B cell (primary cell): ENCODE data around the gene MAPKAPK5. TPM values are rescaled to one million over a fixed set of nuclear protein-coding genes. Genes with fewer than 3 reads are reported as not detected.
"Not testable (repeated sequence)": the region's sequence is repeated elsewhere in the genome, so short reads cannot be mapped to it uniquely, and the experiment has no call there.

Experiments
- ATAC-seq: fragments of 200-7000 bp; cut with Tn5 transposase; one replicate; pipeline ENCODE4 v1.10.0; 2021; ENCODE audit warnings: low read depth, mild to moderate bottlenecking, moderate number of reproducible peaks, moderate library complexity
- CTCF ChIA-PET: fragments of 350-600 bp; sonication (Branson Sonifier 250); formaldehyde crosslinking; loops from one replicate; lab custom pipeline; 2021; ENCODE audit warnings: antibody characterized with exemption, inconsistent platforms; lab: Charles Lee
- POLR2A ChIA-PET: fragments of 350-600 bp; sonication (Branson Sonifier 250); formaldehyde crosslinking; loops from one replicate; lab custom pipeline; 2021; ENCODE audit warnings: antibody characterized with exemption; lab: Charles Lee
- DNase-seq: peaks from one replicate; pipeline ENCODE4 v3.0.0; 2013
- H2AFZ ChIP-seq: 2 replicates; pipeline ENCODE4 v1.6.1; 2012; ENCODE audit warnings: mild to moderate bottlenecking, low read depth, low read length; ENCODE audit not compliant: insufficient read depth, poor library complexity, severe bottlenecking
- H3K27ac ChIP-seq, 2 donors: 1 replicate in 1 of 2; 2 replicates in 1 of 2; pipeline ENCODE4 v1.5.1; 2012 to 2013; ENCODE audit warnings: low read length in 2 of 2, mild to moderate bottlenecking in 2 of 2, moderate library complexity in 1 of 2
- H3K27me3 ChIP-seq, 4 experiments: fragments of 200-600 bp in 1 of 4; sonication (generic) in 1 of 4; replicated peaks in 1 of 4; 1 replicate in 2 of 4; 2 replicates in 2 of 4; pipeline versions ENCODE4 v1.6.1 to v1.7.0; 2013 to 2016; ENCODE audit warnings: low read length in 3 of 4, mild to moderate bottlenecking in 2 of 4, mixed read lengths in 1 of 4, moderate library complexity in 1 of 4; ENCODE audit not compliant: insufficient read depth in 4 of 4, control insufficient read depth in 3 of 4; ENCODE audit errors: control extremely low read depth in 1 of 4
- H3K36me3 ChIP-seq, 2 experiments: replicated peaks in 1 of 2; 1 replicate in 1 of 2; 2 replicates in 1 of 2; pipeline versions ENCODE4 v1.6.1 to v1.7.1; 2013; ENCODE audit warnings: low read length in 1 of 2; ENCODE audit not compliant: insufficient read depth in 2 of 2, control insufficient read depth in 1 of 2; ENCODE audit errors: control extremely low read depth in 1 of 2, extremely low read depth in 1 of 2
- H3K4me1 ChIP-seq, 2 donors: fragments of 200-600 bp in 1 of 2; sonication (generic) in 1 of 2; 1 replicate in 1 of 2; 2 replicates in 1 of 2; pipeline versions ENCODE4 v1.5.1 to v1.6.1; 2013 to 2017; ENCODE audit warnings: low read length in 2 of 2; ENCODE audit not compliant: control insufficient read depth in 2 of 2, insufficient read depth in 2 of 2
- H3K4me2 ChIP-seq: replicated peaks from 2 replicates; pipeline ENCODE3; 2012; ENCODE audit warnings: mild to moderate bottlenecking, low read depth, low read length; ENCODE audit not compliant: poor library complexity, severe bottlenecking
- H3K4me3 ChIP-seq, 5 experiments: fragments of 200-600 bp in 1 of 5; sonication (generic) in 1 of 5; 1 replicate in 3 of 5; 2 replicates in 2 of 5; pipeline versions ENCODE4 v1.5.1 to v1.7.0; 2011 to 2016; ENCODE audit warnings: low read length in 4 of 5, mild to moderate bottlenecking in 4 of 5, low read depth in 2 of 5, control low read depth in 1 of 5, moderate library complexity in 1 of 5; ENCODE audit not compliant: insufficient read depth in 1 of 5; ENCODE audit errors: control extremely low read depth in 1 of 5, extremely low read depth in 1 of 5
- H3K79me2 ChIP-seq: fragments of 200-600 bp; sonication (generic); one replicate; pipeline ENCODE4 v1.6.0; 2016; ENCODE audit warnings: low read length; ENCODE audit not compliant: control insufficient read depth, insufficient read depth
- H3K9ac ChIP-seq: fragments of 200-600 bp; sonication (generic); 2 replicates; pipeline ENCODE4 v1.6.1; 2017; ENCODE audit warnings: mild to moderate bottlenecking, low read length, moderate library complexity
- H3K9me3 ChIP-seq, 3 donors: one replicate each; pipeline versions ENCODE4 v1.6.1 to v1.7.1; 2013; ENCODE audit warnings: low read length in 2 of 3; ENCODE audit not compliant: control insufficient read depth in 2 of 3, insufficient read depth in 1 of 3; ENCODE audit errors: control extremely low read depth in 1 of 3
- H4K20me1 ChIP-seq: 2 replicates; pipeline ENCODE4 v1.6.0; 2012; ENCODE audit warnings: mild to moderate bottlenecking, low read length; ENCODE audit not compliant: insufficient read depth, control insufficient read depth, poor library complexity, severe bottlenecking
- H3K27ac Mint-ChIP-seq: one replicate; pipeline ENCODE4 v1.8.0; 2021; ENCODE audit warnings: mixed read lengths
- H3K27me3 Mint-ChIP-seq: one replicate; pipeline ENCODE4 v1.8.0; 2021; ENCODE audit warnings: mixed read lengths
- H3K4me1 Mint-ChIP-seq: one replicate; pipeline ENCODE4 v1.8.0; 2021; ENCODE audit warnings: mixed read lengths
- H3K4me3 Mint-ChIP-seq: one replicate; pipeline ENCODE4 v1.8.0; 2021; ENCODE audit warnings: mixed read lengths
- H3K9me3 Mint-ChIP-seq: one replicate; pipeline ENCODE4 v1.8.0; 2022; ENCODE audit warnings: mixed read lengths; ENCODE audit not compliant: insufficient read depth
- CTCF ChIP-seq: fragments of 200-600 bp; IDR thresholded peaks from one replicate; pipeline ENCODE4 v1.8.0; 2022; ENCODE audit warnings: antibody characterized with exemption, mild to moderate bottlenecking
- EZH2 ChIP-seq: IDR thresholded peaks from 2 replicates; pipeline ENCODE4 v1.6.1; 2012; ENCODE audit warnings: borderline replicate concordance, low read depth, mild to moderate bottlenecking, moderate library complexity, low read length; ENCODE audit not compliant: insufficient read depth, poor library complexity, severe bottlenecking
- WGBS: methylation state at CpG from one replicate; pipeline ENCODE4 v1.1.5; 2013; ENCODE audit warnings: missing lambda C conversion rate; ENCODE audit not compliant: insufficient coverage; 5-methylcytosine and 5-hydroxymethylcytosine counted together
- intact Hi-C: fragments of 100-400 bp; cut with micrococcal nuclease; formaldehyde crosslinking; loops from one replicate; pipeline ENCODE4 v1.10.0; 2022
- polyA plus RNA-seq: library from polyadenylated mRNA; depleted of rRNA; stranded (reverse); fragments of >200 nt; gene quantifications from 2 replicates; pipeline ENCODE4 v1.2.3, GENCODE V29; 2012
- total RNA-seq, 2 donors: library from RNA; stranded (reverse); fragments of 120-200 nt in 1 of 2; gene quantifications; 1 replicate in 1 of 2; 2 replicates in 1 of 2; pipeline versions ENCODE4 v1.2.3 to v1.2.4, GENCODE V29; 2013 to 2022

Gene MAPKAPK5
- total and polyA plus RNA-seq, 2 donors (not counting 1 experiment from before 2014, with no cell fraction given), result 60.2 to 64.4 TPM

DNA sequence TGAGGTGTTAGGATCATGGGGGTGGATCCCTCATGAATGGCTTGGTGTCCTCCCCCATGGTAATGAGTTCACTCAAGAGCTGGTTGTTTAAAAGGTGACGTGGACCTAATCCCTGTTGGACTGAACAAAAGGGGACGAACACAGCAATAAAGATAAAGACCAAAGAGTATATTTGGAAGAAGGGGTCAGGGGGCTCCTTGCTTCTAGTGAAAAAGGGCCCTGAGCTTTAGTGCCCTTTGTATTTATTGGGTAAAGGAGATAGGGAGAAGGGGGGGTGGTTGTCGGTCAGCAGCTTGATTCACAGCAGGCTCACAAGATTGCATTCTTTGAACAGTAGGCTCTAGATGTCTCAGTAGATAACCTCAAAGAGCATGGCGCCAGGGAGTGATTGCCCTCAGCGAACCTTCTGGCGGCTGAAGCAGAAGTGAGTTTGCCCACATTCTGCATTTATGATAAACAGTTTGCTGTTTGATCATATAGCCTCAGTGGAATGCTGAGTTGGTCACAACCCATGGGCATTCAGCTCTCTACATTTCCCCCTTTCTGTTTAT lies 25.9 kb upstream of the MAPKAPK5 start:
- TF ChIP-seq EZH2 (no peak), CTCF (no peak)
- H3K27ac ChIP-seq, result no peak overlapping the region
- Mint-ChIP-seq H3K27me3 (peaks cover 17% of the 10 kb centered on the region), H3K9me3 (no peaks in the 10 kb centered on the region), H3K4me1 (peaks cover 7% of the 10 kb centered on the region), H3K4me3 (no peak overlapping the region), H3K27ac (no peak overlapping the region)
- no peaks in the 10 kb centered on the region for H3K79me2 ChIP-seq
- H3K9me3 ChIP-seq, result no peaks in the 10 kb centered on the region
- 98% methylated on average over 3 of the region's 6 CpGs for WGBS
- ATAC-seq (no peak), DNase-seq (no peak)
- H3K27me3 ChIP-seq, result peaks cover 0 to 5% (median 0%) of the 10 kb centered on the region in 4 experiments
- H3K4me1 ChIP-seq, result peaks cover 0 to 3% of the 10 kb centered on the region in 2 donors
- no peak overlapping the region for H3K4me2 ChIP-seq
- intact Hi-C loops, result no loop called here
- no peaks in the 10 kb centered on the region for H3K36me3 ChIP-seq
- H3K4me3 ChIP-seq, result no peak overlapping the region
- ChIA-PET POLR2A (interaction anchor here (0.7 kb wide), 1 partner anchor 544 kb away, joined by 4 read pairs; no protein-coding TSS in a partner anchor), CTCF (interaction anchor here (0.8 to 8.5 kb wide), 4 partner anchors 63 to 143 kb away, joined by 3 to 248 read pairs (median 4); no protein-coding TSS in a partner anchor)
- H4K20me1 ChIP-seq, result no peaks in the 10 kb centered on the region
- no peak overlapping the region for H3K9ac ChIP-seq
- H2AFZ ChIP-seq, result no peak overlapping the region

GRCh38 chr12:111816898-111817297 lies 25.1 kb upstream of the MAPKAPK5 start:
- H3K4me3 Mint-ChIP-seq, H4K20me1 ChIP-seq, ATAC-seq, H3K36me3 ChIP-seq, H3K27ac ChIP-seq, H3K4me3 ChIP-seq, H3K9me3 ChIP-seq, H3K4me1 Mint-ChIP-seq, H3K27me3 ChIP-seq, H3K9me3 Mint-ChIP-seq, DNase-seq, H3K4me1 ChIP-seq, POLR2A ChIA-PET, H3K4me2 ChIP-seq, H2AFZ ChIP-seq, H3K79me2 ChIP-seq, H3K9ac ChIP-seq, intact Hi-C loops, H3K27ac Mint-ChIP-seq: not testable (repeated sequence)
- CTCF ChIA-PET, result interaction anchor here (0.6 to 8.5 kb wide), 3 partner anchors 38 to 124 kb away, joined by 3 to 248 read pairs (median 3); no protein-coding TSS in a partner anchor
- WGBS, result 76% methylated on average over 3 of the region's 3 CpGs
- H3K27me3 Mint-ChIP-seq, result peaks cover 20% of the 10 kb centered on the region
